Neuronal stem cell (in vitro differentiated cells): ENCODE data around the gene SLC6A3.
A peak's percentile ranks its signal among the peaks of the same experiment; 100 is the strongest.

Source experiments
- DNase-seq: peaks from one replicate; pipeline ENCODE4 v3.0.0-alpha.2; 2013; ENCODE audit warnings: low spot score
- H2AFZ ChIP-seq: one replicate; pipeline ENCODE4 v1.6.1; 2013; ENCODE audit warnings: mild to moderate bottlenecking, low read length, inconsistent platforms
- H2AK5ac ChIP-seq: 2 replicates; pipeline ENCODE4 v1.6.1; 2013; ENCODE audit warnings: low read depth, mild to moderate bottlenecking, inconsistent platforms, low read length, moderate library complexity, mixed read lengths
- H2BK120ac ChIP-seq: 2 replicates; pipeline ENCODE4 v1.6.1; 2013; ENCODE audit warnings: low read depth, mild to moderate bottlenecking, inconsistent platforms, low read length, moderate library complexity, mixed read lengths
- H2BK12ac ChIP-seq: one replicate; pipeline ENCODE4 v1.6.1; 2013; ENCODE audit warnings: low read length, inconsistent platforms
- H2BK15ac ChIP-seq: 2 replicates; pipeline ENCODE4 v1.6.1; 2013; ENCODE audit warnings: mild to moderate bottlenecking, low read length, inconsistent platforms, mixed read lengths
- H2BK5ac ChIP-seq: one replicate; pipeline ENCODE4 v1.6.1; 2013; ENCODE audit warnings: inconsistent platforms, mild to moderate bottlenecking, low read length, moderate library complexity
- H3K14ac ChIP-seq: one replicate; pipeline ENCODE4 v1.6.1; 2013; ENCODE audit warnings: low read length, inconsistent platforms
- H3K18ac ChIP-seq: 2 replicates; pipeline ENCODE4 v1.6.1; 2013; ENCODE audit warnings: low read length, inconsistent platforms
- H3K23ac ChIP-seq: 2 replicates; pipeline ENCODE4 v1.6.1; 2013; ENCODE audit warnings: low read depth, mild to moderate bottlenecking, mixed read lengths, low read length, inconsistent platforms; ENCODE audit not compliant: poor library complexity
- H3K27ac ChIP-seq: replicated peaks from 3 replicates; pipeline ENCODE4 v1.5.1; 2013; ENCODE audit warnings: low read length, inconsistent platforms
- H3K27me3 ChIP-seq, 3 experiments: 2 replicates each; pipeline ENCODE4 v1.6.1; 2013; ENCODE audit warnings: low read length in 3 of 3, mild to moderate bottlenecking in 2 of 3, inconsistent platforms in 1 of 3, low read depth in 1 of 3, mixed read lengths in 1 of 3, moderate library complexity in 1 of 3; ENCODE audit not compliant: control insufficient read depth in 3 of 3, insufficient read depth in 3 of 3
- H3K36me3 ChIP-seq, 2 donors: replicated peaks in 1 of 2; 2 replicates each; pipeline ENCODE4 v1.6.1; 2013; ENCODE audit warnings: low read length in 2 of 2; ENCODE audit not compliant: control insufficient read depth in 2 of 2, insufficient read depth in 2 of 2
- H3K4ac ChIP-seq: 2 replicates; pipeline ENCODE4 v1.6.1; 2013; ENCODE audit warnings: inconsistent platforms, mild to moderate bottlenecking, low read length, moderate library complexity
- H3K4me1 ChIP-seq, 2 donors: 1 replicate in 1 of 2; 2 replicates in 1 of 2; pipeline ENCODE4 v1.6.1; 2013; ENCODE audit warnings: low read length in 2 of 2, low read depth in 1 of 2; ENCODE audit not compliant: control insufficient read depth in 2 of 2, insufficient read depth in 1 of 2
- H3K4me2 ChIP-seq: one replicate; pipeline ENCODE4 v1.6.1; 2013; ENCODE audit warnings: mild to moderate bottlenecking, low read length, inconsistent platforms; ENCODE audit not compliant: insufficient read depth, poor library complexity, severe bottlenecking
- H3K4me3 ChIP-seq, 2 donors: 2 replicates each; pipeline ENCODE4 v1.5.1; 2013; ENCODE audit warnings: low read length in 2 of 2, mild to moderate bottlenecking in 2 of 2, inconsistent platforms in 1 of 2, moderate library complexity in 1 of 2
- H3K79me1 ChIP-seq: one replicate; pipeline ENCODE4 v1.6.1; 2013; ENCODE audit warnings: low read depth, mild to moderate bottlenecking, inconsistent platforms, low read length, moderate library complexity
- H3K9ac ChIP-seq: one replicate; pipeline ENCODE4 v1.6.1; 2013; ENCODE audit warnings: mild to moderate bottlenecking, low read depth, low read length, inconsistent platforms; ENCODE audit not compliant: poor library complexity
- H3K9me3 ChIP-seq, 2 donors: replicated peaks in 1 of 2; 2 replicates each; pipeline versions ENCODE3 to v1.6.1; 2013; ENCODE audit warnings: low read length in 2 of 2, mild to moderate bottlenecking in 2 of 2, inconsistent platforms in 1 of 2, low read depth in 1 of 2, mixed read lengths in 1 of 2, moderate library complexity in 1 of 2; ENCODE audit not compliant: control insufficient read depth in 2 of 2, insufficient read depth in 1 of 2
- H4K8ac ChIP-seq: one replicate; pipeline ENCODE4 v1.6.1; 2013; ENCODE audit warnings: low read depth, mild to moderate bottlenecking, inconsistent platforms, low read length, moderate library complexity
- H4K91ac ChIP-seq: one replicate; pipeline ENCODE4 v1.6.1; 2013; ENCODE audit warnings: low read length, low read depth, mild to moderate bottlenecking, inconsistent platforms; ENCODE audit not compliant: poor library complexity
- WGBS, 2 donors: extraction: QIAGEN DNeasy Blood & Tissue Kit; methylation state at CpG; one replicate each; pipeline ENCODE4 v1.1.7; 2013; ENCODE audit warnings: missing lambda C conversion rate in 2 of 2, mixed read lengths in 1 of 2; ENCODE audit not compliant: insufficient read length in 2 of 2, insufficient replicate concordance in 1 of 2; ENCODE audit errors: extremely low coverage in 2 of 2; 5-methylcytosine and 5-hydroxymethylcytosine counted together

Gene SLC6A3

DNA sequence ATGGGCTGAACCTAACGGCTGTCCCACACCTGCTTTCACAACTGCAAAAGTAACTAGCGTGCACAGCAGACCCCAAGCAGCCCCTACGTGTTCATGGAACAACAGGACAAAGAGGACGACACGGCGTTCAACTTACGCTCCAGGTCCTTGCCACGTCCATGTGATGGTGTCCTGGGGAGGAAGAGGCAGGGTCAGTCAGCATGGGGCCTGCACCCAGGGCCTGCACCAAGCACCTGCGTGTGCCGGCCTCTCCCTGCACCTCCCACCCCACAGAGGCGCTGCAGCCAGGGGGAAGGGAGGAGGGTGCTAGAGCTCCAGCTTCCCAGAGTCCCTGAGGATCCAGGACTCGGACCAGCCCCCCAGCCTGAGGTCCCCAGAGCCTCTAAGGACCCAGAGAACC lies 35.6 kb upstream of the SLC6A3 start:
- no peak overlapping the region for H3K23ac ChIP-seq
- no peak overlapping the region for H3K4me2 ChIP-seq
- peaks cover 0 to 2% of the 10 kb centered on the region in 2 donors for H3K4me1 ChIP-seq
- H3K27me3 ChIP-seq, result no peaks in the 10 kb centered on the region
- no peak overlapping the region for H2AK5ac ChIP-seq
- no peak overlapping the region for H3K9ac ChIP-seq
- H3K79me1 ChIP-seq, result peaks cover 3% of the 10 kb centered on the region
- H3K18ac ChIP-seq, result no peak overlapping the region
- H2BK120ac ChIP-seq, result no peak overlapping the region
- H4K8ac ChIP-seq, result no peak overlapping the region
- H3K36me3 ChIP-seq, result peaks cover 27 to 59% of the 10 kb centered on the region in 2 donors
- no CpG with 5 or more reads among the region's 12 CpGs for WGBS, 2 donors
- no peak overlapping the region for H2BK5ac ChIP-seq
- DNase-seq, result no peak
- no peak overlapping the region for H3K4ac ChIP-seq
- no peak overlapping the region for H3K4me3 ChIP-seq
- H3K14ac ChIP-seq, result no peak overlapping the region
- H2BK12ac ChIP-seq, result no peak overlapping the region
- H2BK15ac ChIP-seq, result no peak overlapping the region
- H4K91ac ChIP-seq, result no peak overlapping the region
- H3K27ac ChIP-seq, result no peak overlapping the region
- no peaks in the 10 kb centered on the region for H3K9me3 ChIP-seq
- H2AFZ ChIP-seq, result no peak overlapping the region

DNA sequence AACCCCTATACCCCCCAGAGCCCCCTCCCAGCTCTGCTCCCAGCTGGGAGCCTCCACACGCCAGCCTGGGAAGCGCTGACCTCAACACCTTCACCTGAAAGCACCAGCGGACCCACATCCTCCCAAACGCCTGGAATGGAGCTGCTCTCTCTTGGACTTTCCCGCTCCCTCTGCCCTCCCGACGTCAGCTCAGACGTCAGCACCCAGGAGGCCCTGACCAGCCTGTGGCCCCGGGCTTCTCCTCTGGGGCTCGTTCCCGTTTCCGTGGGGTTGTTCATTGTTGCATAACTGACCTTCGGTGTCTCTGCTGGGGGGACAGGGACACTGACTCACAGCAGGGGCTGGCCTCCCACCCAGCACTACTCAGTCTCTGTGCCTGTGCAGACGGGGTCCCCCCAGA lies 35.0 kb upstream of the SLC6A3 start:
- no peak overlapping the region for H3K27ac ChIP-seq
- no peak overlapping the region for H4K91ac ChIP-seq
- no peak overlapping the region for H2BK5ac ChIP-seq
- H3K23ac ChIP-seq, result no peak overlapping the region
- H2AFZ ChIP-seq, result no peak overlapping the region
- no peaks in the 10 kb centered on the region for H3K9me3 ChIP-seq
- no peak overlapping the region for H2BK12ac ChIP-seq
- DNase-seq, result no peak
- no peak overlapping the region for H2BK120ac ChIP-seq
- H3K36me3 ChIP-seq, result peaks cover 22 to 59% of the 10 kb centered on the region in 2 donors
- H3K4me1 ChIP-seq, result peaks cover 0 to 2% of the 10 kb centered on the region in 2 donors
- H3K27me3 ChIP-seq, result no peaks in the 10 kb centered on the region
- no peak overlapping the region for H4K8ac ChIP-seq
- H3K4me2 ChIP-seq, result no peak overlapping the region
- no peak overlapping the region for H2AK5ac ChIP-seq
- no peak overlapping the region for H3K4me3 ChIP-seq
- H3K79me1 ChIP-seq, result peaks cover 3% of the 10 kb centered on the region
- peak overlapping the region; percentile 17 for H3K14ac ChIP-seq
- no peak overlapping the region for H3K18ac ChIP-seq
- H3K9ac ChIP-seq, result peak overlapping the region; percentile 56
- WGBS, 2 donors, result no CpG with 5 or more reads among the region's 14 CpGs
- no peak overlapping the region for H2BK15ac ChIP-seq
- no peak overlapping the region for H3K4ac ChIP-seq

DNA sequence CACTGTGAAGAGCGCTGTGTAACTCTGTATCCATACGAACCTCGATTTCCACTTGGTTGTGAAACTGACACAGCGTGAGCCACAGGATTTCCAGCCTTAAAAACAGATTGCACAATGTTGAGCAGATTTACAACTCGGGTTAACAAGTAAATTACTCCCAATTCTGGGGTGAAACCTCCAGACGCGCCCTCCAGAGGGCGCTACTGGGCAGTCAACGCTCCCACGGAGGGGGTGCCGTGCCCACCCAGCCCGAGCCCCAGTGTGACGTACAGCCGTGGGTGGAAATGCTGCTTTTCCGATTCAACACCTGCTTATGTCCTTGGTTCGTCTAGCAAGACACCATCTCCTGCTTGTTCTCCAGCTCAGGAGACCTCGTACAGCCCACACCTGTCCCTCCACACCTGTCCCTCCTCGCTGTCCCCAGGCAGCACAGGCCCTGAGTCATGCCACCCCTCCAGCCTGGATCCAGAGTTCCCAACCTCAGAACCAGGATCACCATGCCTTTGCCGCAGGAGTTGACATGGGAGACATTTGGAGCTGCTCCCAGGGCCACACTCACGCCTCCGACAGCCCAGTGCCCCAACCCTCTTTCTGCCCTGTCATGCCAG lies 34.4 kb upstream of the SLC6A3 start:
- Histone ChIP-seq H3K4me3 (no peak overlapping the region), H2AK5ac (peak overlapping the region; percentile 12), H2BK12ac (no peak overlapping the region), H3K79me1 (peaks cover 3% of the 10 kb centered on the region), H3K9ac (no peak overlapping the region), H3K14ac (no peak overlapping the region), H3K9me3 (no peaks in the 10 kb centered on the region), H3K27ac (no peak overlapping the region), H3K23ac (peak overlapping the region; percentile 45), H3K36me3 (peaks cover 26 to 64% of the 10 kb centered on the region in 2 donors), H3K4ac (no peak overlapping the region), H2BK120ac (no peak overlapping the region), H4K8ac (no peak overlapping the region), H3K4me2 (no peak overlapping the region), H3K27me3 (no peaks in the 10 kb centered on the region), H2BK15ac (no peak overlapping the region), H3K4me1 (peaks cover 0 to 2% of the 10 kb centered on the region in 2 donors), H2BK5ac (no peak overlapping the region), H2AFZ (no peak overlapping the region), H4K91ac (no peak overlapping the region), H3K18ac (peak overlapping the region; percentile 32)
- WGBS, 2 donors, result no CpG with 5 or more reads among the region's 21 CpGs
- DNase-seq, result peak; percentile 26

DNA sequence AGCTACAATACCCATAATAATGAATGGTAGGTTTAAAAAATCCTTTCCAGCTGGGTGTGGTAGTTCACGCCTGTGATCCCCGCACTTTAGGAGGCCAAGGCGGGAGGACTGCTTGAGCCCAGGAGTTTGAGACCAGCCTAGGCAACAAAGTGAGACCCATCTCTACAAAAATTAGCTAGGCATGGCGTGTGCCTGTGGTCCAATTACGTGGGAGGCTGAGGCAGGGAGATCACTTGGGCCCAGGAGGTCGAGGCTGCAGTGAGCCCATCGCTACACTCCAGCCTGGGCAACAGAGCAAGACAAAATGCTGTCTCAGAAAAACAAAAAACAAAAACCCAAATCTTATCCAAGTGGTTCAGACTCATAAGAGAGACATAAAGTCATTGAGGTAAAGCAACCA lies 33.8 kb upstream of the SLC6A3 start:
- Histone ChIP-seq H3K4me1 (peaks cover 0 to 2% of the 10 kb centered on the region in 2 donors), H3K36me3 (peaks cover 28 to 66% of the 10 kb centered on the region in 2 donors), H4K8ac (no peak overlapping the region), H2AFZ (no peak overlapping the region), H3K9ac (no peak overlapping the region), H3K79me1 (peaks cover 3% of the 10 kb centered on the region), H3K14ac (no peak overlapping the region), H3K4me3 (no peak overlapping the region), H2BK15ac (no peak overlapping the region), H3K9me3 (no peaks in the 10 kb centered on the region), H2AK5ac (no peak overlapping the region), H3K4me2 (no peak overlapping the region), H2BK5ac (no peak overlapping the region), H3K27me3 (no peaks in the 10 kb centered on the region), H2BK120ac (no peak overlapping the region), H3K23ac (no peak overlapping the region), H3K18ac (no peak overlapping the region), H3K4ac (no peak overlapping the region), H3K27ac (no peak overlapping the region), H2BK12ac (no peak overlapping the region), H4K91ac (no peak overlapping the region)
- WGBS, 2 donors, result no CpG with 5 or more reads among the region's 7 CpGs
- no peak for DNase-seq
